B cell (primary cell): ENCODE results near the gene RNF166.

Experiments
- CTCF ChIP-seq: fragments of 200-600 bp; IDR thresholded peaks from one replicate; pipeline ENCODE4 v1.8.0; 2022; ENCODE audit warnings: antibody characterized with exemption, mild to moderate bottlenecking
- EZH2 ChIP-seq: IDR thresholded peaks from 2 replicates; pipeline ENCODE4 v1.6.1; 2012; ENCODE audit warnings: borderline replicate concordance, low read depth, mild to moderate bottlenecking, moderate library complexity, low read length; ENCODE audit not compliant: insufficient read depth, poor library complexity, severe bottlenecking

- no peak for TF ChIP-seq CTCF
- TF ChIP-seq EZH2 = no peak
Observed at GRCh38 chr16:88753191-88753590, 47.0 kb upstream of the RNF166 start.
